NCI-H1105 treated with DMSO at 0.1 percent for 48 hours (cell line): ENCODE results near the gene MDC1.
A peak's percentile ranks its signal among the peaks of the same experiment; 100 is the strongest.

ENCODE experiments used
- DNase-seq: peaks from one replicate; lab custom pipeline; 2025; lab: John Stamatoyannopoulos, UW

Gene MDC1

DNA sequence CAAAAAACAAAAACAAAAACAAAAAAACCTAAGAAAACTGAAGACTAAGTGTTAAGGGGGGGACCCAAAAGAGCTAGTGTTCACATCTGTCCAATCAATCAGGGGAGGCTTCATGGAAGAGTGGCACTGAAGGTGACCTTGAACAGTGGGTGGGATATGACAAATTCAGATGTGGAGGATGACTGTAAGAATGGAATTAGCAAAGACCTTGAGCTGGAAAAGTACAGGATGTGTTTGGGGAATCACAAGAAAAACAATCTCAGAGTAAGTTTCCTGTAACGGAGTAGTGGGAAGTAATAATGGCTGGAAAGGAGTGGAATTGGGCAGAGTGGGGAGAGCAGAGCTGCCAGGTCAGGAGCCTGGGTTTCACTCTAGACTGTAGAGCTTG lies 30.2 kb upstream of the MDC1 start:
- DNase-seq = no peak

DNA sequence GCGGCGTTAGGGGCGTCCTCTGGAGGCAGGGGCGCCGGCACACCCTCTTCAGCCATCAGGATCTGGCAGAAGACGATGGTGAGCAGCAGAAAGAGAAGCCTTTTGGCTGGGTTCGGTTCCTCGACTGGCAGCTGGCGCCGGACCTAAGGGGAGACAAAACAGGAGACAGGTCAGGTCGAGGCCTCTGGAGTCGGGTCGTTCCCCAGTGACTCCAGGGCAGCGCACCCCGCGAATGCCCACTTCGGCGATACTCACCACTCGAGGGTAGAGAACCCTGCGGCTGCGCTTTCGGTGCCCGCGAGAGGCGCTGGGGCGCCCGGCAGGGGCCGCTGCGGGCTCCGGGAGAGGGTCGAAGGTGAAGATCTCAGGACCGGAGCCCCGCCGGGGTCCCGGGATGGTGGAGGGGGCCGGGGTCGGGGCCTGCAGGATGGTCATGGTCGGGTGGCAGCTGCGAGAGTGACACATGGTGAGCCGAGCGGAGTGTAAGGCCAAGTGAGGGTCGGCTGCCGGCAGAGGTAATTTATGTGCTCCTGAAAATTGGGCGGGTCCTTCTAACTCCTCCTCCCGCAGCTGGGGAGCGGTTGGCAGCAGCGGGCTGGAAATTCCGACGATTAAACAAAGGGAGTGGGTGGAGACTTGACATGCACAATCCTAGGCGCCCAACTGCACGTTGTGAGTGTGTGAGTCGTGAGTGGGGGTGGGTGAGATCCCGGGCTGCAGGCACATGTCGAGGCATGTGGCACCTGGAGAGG lies 27.1 kb upstream of the MDC1 start, which contains the start of gene IER3:
TSS of gene IER3 (minus strand) at position 494 of the 752 bp plus-strand sequence. CDS start at position 465, 29 bp downstream.
- peak; percentile 53 for DNase-seq

DNA sequence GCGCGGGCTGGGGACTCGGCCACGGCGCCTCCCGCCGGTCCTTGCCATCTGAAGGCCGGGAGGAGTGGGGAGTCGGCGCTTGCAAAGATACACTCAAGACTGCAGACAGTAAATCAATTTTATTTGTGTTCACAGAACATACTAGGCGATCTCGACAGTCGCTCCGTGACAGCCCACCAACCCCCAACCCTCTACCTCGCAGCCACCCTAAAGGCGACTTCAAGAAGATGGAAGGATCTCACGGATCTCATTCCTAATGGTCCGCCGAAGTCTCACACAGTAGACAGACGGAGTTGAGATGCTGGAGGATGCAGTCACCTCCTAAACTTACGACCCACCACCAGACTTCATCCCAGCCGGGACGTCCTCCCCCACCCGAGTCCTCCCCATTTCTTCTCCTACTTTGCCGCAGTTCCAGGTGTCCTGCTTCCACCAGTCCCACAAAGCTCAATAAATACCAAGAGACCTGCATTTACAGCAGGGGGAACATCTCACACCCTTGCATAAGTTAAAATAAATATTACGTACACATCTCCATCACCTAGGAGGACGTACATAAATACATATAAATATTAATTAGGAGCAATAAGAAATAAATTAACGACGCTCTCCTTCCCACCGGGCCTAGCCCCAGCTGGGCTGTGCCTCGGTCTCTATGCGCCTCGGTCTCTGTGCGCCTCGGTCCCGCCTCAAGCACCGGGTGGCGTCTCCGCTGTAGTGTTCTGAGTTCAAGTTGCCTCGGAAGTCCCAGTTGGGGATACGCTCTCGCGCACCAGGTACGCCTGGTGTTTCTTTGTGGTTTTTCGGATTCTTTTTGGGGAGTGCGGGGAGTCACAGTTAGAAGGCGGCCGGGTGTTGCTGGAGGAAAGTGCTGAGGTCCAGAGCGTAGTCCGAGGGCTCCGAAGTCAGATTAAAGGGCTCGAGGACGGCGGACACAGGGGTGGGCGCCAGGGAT lies 26.3 kb upstream of the MDC1 start:
- no peak for DNase-seq

DNA sequence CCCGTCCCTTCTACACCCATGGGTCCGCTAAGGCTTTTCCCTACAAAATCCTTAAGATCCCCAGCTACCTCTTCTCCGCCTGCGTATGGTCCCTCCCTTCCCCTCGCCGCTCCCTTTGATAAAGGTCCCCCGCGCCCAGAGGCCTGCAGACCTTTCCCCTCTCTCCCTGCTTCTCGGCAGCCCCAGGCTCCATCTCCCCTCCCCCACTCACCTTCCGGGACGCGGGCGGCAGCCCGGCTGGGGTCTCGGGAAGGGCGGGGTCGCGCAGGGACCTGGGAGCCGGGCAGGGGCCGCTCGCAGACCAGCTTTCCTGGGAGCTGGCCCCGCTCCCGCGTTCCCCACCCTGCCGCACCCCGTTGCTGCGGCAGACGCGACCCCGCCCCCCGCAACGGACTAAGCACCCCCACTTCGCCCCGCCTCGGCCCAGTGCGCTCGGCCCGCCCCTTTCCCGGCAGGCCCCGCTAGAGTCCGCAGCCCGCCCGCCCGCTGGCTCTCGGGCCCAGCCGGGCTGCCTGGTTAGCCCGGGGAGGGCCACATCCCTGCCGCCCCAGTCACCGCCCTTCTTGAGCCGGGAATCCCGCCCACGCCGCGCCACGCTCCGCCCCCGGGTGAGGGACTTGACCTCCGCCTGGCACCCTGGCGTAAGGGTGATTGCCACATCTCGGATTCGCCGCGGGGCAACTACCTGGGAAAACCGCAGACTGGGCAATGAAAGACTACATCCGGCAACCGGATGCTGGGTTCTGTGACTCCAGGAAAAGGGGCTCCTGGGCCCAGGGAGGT lies 25.4 kb upstream of the MDC1 start, which contains the start of gene FLOT1:
TSS of gene FLOT1 (minus strand) at position 372 of the 783 bp plus-strand sequence. CDS start 498 bp downstream, outside the sequence.
- peak; percentile 76 for DNase-seq

DNA sequence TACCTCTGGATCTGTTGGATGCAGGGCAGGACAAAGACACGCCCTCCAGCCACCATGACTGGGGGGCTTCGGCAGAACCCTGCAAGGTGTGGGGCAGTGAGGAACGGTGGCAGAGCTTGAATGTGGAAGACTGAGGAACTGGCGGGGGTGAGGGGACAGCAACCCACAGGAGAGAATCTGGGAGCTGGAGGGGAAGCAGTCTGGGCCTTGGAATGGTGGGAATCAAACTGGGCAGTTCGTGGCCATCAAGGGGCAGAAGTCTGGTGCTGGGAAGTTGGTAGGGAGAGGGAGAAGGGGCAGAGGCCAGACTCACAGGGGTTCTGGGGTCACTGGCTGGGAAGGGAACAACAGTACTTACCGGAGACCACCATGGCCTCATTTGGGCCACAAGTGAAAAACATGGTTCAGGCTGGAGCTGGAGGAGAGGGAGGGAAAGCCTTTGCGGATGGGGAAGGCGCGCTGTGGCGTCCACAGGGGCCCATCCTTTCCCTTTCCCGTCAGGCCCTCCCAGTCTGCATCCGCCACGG lies 24.8 kb upstream of the MDC1 start:
- DNase-seq = no peak

GRCh38 chr6:30741063-30741779 lies 24.1 kb upstream of the MDC1 start:
- no peak for DNase-seq

GRCh38 chr6:30740540-30740870 lies 23.4 kb upstream of the MDC1 start:
- DNase-seq = no peak

- DNase-seq = no peak
These were observed 21.5 kb upstream of the MDC1 start for GRCh38 chr6:30738532-30738931.

GRCh38 chr6:30735668-30736314 lies 18.7 kb upstream of the MDC1 start:
- DNase-seq = no peak

- no peak for DNase-seq
These were observed 15.3 kb upstream of the MDC1 start for GRCh38 chr6:30732237-30732943.

GRCh38 chr6:30730601-30731435 lies 13.7 kb upstream of the MDC1 start:
- DNase-seq = peak; percentile 89

- DNase-seq = no peak
These were observed 11.0 kb upstream of the MDC1 start for GRCh38 chr6:30727920-30728553.

GRCh38 chr6:30726506-30727413 lies 9.7 kb upstream of the MDC1 start:
- DNase-seq = peak; percentile 7

- DNase-seq = peak; percentile 36
These were observed 8.8 kb upstream of the MDC1 start for GRCh38 chr6:30725713-30726505.

DNA sequence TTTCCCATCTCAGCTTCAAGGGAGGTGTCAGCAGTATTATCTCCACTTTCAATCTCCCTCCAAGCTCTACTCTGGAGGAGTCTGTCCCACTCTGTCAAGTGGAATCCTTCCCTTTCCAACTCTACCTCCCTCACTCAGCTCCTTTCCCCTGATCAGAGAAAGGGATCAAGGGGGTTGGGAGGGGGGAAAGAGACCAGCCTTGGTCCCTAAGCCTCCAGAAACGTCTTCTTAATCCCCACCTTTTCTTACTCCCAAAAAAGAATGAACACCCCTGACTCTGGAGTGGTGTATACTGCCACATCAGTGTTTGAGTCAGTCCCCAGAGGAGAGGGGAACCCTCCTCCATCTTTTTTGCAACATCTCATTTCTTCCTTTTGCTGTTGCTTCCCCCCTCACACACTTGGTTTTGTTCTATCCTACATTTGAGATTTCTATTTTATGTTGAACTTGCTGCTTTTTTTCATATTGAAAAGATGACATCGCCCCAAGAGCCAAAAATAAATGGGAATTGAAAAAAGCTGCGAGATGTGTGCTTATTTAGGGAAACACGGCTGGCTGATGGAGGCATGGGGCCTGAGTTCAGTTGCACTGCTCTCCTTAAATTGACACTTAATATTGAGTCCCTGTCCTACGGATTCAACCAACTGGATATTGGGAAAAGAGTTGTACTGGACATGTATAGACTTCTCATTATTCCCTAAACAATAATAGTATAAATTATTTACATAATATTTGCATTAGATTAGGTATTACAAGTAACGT lies 8.0 kb upstream of the MDC1 start:
- DNase-seq = no peak
